GM18517 (cell line): ENCODE results near the gene IL16.
"Not testable (repeated sequence)": the region's sequence is repeated elsewhere in the genome, so short reads cannot be mapped to it uniquely, and the experiment has no call there.

ENCODE experiments used
- ATAC-seq: cut with Tn5 transposase; IDR thresholded peaks from one replicate; pipeline ENCODE4 v1.9.1; 2021; ENCODE audit warnings: mild to moderate bottlenecking, moderate library complexity; ENCODE audit not compliant: unreplicated experiment

Gene IL16

DNA sequence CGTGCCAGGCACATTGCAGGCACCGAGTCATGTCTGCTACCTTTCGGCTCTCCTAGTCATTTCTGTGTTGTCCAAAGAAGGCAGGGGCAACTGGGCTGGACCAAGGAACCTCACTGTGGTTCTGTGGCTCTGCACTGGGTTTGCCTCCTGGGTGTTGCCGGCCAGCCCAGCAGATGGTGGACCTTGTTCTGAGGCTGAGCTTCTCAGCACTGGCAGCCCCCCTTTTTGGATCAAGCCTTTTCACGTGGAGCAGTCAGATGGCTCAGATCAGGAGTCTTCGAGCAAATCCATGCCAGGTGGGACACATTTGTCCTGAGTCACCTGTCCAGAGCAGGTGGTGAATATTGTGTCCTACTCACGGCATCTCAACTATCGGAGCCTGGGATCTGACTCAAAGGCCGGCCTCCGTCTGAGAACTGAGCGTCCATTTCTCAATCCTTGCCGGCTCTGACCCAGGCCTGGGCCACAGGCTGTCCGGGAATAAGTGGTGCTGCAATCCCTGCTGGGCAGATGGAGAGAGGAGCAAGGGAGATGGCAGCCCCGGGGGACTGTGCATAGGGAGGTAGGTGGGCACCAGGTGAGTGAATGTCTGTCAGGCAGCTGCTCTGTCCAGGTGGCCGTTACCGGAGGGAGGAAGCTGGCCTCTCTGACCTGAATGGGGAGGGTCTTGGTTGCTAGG is at the start of gene IL16:
Gene IL16 (plus strand): TSS at position 304 of the 679 bp plus-strand sequence. CDS start 28,521 bp downstream, outside the sequence.
- no peak for ATAC-seq

DNA sequence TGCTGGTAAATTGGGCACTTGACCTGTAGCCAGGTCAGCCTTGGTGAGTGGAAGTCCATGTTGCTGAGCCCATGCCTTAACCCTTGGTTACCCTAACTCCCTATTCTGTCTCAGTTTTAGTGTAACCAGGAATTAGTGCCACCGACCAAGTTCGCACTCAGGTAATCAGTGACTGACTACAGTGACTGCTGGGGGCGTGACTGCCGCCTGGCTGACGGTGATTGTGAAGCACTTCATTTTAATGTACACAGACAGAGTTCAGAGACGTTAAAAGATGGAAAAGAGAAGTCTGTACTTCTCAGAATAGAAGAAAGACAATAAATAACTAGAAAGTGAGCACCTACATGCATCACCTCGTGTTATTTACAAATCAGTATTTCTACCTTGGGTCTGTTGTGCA is 45.3 kb upstream of the IL16 start:
- no peak for ATAC-seq

DNA sequence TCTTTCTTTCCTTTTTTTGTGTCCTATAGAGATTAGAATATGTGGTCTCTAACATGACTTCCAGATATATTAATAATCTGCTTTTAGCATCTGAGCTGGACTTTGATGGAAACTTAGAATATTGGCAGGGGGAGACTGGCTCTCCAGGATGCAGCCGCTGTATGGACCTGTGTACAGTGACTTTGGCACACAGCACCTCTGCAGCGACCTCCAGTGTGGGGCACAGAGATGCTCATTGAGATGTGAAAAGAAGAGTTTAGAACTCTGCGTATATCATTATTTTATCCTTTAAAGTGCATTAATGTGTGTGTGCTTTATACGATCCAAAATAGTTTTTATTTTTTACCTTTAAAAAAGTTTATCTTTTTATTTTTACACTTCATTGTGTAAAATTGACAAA is 44.3 kb upstream of the IL16 start:
- ATAC-seq, result no peak

DNA sequence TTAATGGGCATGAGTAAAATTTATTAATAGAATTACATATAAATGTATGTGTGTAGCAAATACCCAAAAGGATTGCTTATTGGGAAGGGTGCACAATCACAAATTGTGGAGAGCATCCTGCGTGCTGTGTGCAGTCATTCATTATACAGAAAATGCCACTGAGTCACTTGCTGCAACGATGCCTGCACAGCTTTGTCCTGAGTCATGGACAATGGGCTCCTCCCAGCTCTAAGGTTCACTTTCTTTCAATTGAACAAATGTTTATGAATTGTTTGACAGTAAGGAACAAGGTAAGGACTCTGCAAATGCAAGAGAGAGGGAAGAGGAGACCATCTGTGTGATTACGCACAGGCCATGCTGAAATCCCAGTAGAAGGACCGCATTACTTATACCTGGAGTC is 43.9 kb upstream of the IL16 start:
- ATAC-seq, result no peak

DNA sequence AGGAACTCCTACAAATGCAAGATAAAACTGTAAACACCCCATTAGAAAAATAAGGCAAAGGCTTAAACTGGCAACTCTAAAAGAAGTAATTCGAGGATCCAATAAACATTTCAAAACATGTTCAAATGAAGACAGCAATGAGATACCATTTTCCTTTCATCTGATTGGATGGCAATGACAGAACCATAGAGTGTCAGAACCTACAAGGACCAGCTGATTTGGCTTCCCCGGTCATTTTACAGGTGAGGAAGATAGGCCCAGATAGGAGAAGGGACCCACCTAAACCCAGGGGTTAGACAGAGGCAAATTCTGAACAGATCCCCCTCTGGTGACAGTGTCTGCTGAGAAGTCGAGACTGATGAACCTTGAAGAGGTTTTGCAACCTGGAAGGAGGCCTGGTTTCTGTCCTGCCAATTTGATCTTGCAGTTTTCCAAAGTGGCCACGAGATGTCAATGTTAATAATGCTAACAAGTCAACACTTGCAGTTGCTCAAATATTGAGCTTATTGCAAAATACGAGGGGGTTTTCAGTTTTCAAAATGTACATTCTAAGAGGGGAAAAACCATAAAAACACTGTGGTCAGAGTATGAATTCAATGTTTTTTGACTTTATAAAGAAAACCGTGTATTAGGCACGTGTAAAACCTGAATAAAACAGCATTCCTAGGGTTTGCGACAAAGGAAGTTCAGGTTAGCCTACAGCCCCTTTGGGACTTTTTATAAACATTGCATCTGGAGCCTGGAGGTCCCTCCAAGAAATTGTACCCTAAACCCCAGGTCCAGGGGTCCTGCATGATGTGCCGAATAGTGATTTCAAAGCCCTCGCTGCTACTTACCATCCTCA is 41.1 kb upstream of the IL16 start:
- no peak for ATAC-seq

DNA sequence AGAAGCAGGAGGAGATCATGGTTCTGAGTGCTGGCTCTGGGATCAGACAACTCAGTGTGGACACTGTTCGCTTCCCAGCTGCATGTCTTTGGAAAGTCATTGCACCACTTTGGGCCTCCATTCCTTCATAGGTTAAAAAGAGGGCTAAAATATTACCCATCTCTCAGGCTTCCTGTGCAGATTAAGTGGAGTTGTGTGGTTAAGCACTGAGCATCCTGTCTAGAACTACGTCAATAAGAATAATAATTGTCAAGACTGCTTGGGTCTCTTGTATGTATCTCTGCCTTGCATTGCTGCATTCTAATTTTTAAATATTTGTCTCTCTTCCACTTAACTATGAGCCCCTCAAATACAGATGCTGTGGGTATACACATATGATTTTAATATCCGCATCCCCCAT is 40.4 kb upstream of the IL16 start:
- no peak for ATAC-seq

DNA sequence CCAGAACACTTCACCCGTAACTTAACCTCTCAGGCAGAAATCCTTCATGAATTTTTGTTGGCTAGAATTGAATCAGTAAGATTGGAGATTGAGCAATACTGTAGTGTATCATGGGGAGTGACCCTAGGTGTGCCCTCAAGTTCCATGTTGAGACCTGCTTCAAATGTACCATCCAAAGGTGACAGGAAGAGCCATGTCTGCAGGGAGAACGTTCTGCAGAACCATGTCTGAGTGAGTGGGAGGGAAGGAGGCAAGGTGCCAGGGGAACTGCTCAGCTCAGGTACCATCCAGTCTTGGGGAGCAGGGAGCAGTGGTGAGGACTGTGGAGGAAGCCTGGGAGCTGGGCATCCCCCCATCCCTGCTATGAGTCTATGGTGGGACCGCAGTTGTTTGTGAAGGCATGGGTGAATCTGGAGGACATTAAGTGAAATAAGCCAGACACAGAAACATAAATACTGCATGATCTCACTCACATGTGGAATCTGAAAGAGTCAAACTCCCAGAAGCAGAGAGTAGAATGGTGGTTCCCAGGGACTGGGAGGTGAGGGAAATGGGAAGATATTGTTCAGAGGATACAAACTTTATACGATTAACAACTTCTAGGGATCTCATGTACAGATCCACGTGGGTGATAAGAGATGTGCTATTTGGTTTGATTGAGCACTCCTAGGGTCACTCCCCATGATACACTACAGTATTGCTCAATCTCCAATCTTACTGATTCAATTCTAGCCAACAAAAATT is 39.3 kb upstream of the IL16 start:
- ATAC-seq, result no peak

DNA sequence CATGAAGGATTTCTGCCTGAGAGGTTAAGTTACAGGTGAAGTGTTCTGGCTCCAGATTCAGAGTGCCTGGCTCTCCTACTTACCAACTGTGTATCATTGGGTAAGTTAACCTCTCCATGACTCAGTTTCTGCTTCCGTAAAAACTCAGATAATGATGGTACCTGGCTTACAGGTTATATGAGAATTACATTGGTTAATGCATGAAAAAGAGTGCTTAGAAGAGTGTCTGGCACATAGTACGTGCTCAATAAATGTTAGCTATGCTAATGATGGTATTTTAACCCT is 38.8 kb upstream of the IL16 start:
- no peak for ATAC-seq

DNA sequence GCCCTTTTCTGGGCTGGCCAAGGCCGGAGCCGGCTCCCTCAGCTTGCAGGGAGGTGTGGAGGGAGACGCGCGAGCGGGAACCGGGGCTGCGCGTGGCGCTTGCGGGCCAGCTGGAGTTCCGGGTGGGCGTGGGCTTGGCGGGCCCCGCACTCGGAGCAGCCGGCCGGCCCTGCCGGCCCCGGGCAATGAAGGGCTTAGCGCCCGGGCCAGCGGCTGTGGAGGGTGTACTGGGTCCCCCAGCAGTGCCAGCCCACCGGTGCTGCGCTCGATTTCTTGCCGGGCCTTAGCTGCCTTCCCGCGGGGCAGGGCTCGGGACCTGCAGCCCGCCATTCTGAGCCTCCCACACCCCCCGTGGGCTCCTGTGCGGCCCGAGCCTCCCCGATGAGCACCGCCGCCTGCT is 38.1 kb upstream of the IL16 start:
- not testable (repeated sequence) for ATAC-seq

DNA sequence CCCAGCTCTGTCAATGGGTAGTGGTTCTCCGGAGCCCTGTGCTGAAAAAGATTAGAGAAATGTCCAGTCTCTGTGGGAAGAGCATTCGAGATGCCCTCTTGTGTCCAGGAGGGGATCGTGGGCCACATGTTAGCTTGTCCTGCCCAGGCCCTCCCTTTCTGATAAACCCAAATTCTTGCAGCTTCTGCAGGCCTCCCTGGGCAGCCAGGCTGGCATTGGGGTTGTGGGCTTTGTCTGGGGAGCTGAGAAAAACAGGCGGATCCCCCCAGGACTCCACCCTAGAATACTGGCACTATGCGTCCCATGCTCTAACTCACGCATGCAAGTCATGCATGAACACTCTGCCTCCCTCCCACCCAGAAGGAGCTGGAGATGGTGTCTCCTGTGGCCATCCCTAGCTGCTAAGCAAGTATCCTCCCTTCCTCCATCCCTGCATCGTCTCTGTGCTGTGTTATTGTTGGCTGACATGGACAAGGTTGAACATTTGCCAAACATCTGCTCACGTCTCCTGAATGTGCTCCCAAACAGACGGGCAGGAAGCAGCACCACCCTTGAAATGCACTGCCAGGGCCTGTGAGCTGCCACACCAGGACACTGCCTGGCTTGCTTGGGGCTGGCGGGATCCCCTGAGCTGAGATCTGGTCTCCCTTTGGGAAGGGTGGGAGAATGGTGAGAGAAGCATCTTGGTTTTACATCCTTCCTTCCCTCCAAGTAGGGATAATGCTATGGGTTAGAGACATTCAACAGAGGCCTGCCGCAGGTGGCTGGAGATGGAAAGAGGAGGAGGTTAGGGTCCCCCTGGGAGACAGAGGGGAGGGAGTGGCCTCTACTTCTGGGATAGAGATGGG is 36.1 kb upstream of the IL16 start:
- ATAC-seq, result no peak

DNA sequence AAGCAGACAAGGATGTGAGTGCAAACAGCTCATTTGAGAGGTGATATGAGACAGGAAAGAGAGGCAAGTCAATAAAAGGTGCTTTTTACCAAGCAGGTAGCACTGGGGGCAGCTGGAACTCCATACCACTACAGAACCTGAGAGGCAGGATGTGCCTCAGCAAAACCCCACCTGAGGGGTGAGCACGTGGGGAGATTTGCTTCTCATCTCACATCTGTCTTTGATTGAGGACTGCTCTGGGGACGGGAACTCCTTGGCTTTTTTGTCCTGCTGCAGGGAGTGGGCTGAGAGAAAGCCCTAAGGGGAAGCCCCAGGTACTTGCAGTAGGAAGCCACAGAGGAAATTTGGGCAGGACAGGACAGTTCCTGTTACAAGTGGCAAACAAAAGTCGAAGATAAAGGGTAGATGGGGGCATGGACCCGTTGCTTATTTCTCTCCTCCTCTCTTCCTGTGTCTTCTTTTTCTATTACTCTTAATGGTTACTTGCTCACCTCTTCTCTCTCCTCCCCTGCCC is 35.5 kb upstream of the IL16 start:
- ATAC-seq, result no peak

DNA sequence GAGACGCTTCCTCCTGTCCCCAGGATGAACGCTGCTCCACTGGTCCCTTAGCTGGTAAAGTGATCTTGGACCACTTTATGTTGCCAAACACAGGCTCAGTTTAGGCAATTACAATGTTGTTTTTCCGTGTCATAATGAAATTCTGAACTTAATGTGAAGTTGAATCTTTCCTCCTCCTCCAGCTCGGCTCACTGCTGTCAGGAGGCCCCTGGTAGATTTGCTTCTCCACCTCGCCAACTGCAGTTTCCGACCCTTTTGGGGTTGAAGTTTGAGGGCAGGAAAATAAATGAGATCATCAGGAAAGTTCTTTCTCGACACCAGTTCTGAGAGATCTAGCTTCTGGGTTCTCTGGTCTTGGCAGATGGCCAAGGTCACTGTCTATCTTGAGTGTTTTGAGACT is 34.8 kb upstream of the IL16 start:
- ATAC-seq, result no peak

DNA sequence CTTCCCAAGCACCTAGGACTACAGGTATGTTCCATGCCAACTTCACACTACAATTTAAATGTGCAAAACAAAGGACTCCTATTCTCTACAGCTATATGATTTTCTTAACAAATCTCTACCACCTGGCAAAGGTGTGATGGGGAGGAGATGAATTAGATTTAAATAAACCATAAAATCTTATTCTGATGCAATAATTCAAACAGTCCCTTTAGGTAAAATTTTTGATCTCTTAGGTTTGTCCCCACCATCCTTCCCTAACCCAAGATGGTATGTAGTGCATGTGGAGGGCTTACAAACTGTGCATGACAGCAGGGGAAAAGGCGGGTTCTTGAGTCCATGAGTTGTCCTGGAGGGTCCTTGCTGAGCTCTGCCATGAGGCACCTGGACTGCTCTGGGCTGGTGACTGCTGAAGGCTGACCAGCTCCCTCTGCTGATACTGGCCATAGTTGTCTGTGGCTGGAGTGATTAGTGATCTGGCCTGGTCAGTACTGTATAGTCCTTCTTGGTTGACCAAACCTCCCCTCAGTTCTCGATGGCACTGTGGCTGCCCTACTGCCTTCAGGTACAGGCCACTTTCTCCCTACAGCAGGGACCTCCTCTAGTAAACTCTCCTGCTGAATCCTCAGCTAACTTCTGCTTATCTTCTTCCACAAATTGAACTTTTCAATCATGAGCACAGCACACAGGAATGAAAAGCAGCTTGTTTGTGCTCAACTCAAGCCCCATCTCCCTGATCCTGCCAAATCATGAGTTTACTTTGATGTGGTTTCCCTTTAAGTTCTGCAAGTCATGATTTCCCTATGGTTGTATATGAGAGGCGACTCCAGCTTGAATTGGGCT is 32.5 kb upstream of the IL16 start:
- ATAC-seq, result no peak

DNA sequence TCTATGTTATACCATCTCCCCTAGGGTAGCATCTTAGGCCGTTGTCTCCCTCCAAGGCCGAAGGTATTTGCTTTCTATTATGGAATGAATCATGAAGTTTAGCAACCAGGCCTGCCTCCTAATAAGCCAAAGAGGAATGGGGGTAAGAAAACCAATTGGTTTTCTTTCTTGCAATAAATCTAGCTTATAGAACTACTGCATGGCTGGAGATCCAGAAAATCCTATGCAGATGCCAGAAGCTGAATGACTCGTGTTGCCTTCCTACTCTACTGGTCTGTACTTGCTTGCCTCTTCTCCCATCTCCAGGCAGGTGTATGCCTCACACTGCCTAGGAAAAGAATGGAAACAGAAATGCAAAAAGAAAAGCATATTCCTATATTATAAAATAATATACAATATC is 31.1 kb upstream of the IL16 start:
- no peak for ATAC-seq

DNA sequence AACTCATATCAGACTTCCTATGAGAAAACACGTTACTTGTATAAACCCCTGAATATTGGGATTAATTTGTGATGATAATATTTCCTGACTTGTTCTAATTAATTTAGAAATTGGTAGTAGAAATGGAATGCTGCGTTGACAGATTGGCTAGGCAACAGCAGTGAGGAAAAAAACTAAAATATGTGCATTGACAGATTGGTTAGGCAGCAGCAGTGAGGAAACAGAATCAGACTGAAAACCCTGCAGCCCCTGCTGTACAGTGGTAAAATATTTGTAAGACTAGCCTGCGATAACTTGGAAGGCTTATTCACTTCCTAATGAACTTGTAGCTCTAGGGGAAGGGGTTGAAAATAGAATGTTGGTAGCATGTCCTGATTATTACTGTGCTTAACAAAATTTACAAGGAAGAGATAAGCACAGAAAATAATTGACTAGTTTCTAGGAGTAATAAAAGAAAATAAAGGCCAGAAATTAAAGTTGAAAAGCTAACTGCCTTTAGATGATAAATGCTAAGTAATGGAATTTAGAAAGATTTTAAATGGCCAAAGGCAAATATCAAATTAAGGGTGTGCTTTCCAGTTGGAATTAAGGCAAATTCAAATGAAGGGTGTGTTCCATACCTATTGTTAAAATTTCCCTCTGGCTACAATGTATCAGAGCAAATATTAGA is 29.9 kb upstream of the IL16 start:
- ATAC-seq, result no peak

DNA sequence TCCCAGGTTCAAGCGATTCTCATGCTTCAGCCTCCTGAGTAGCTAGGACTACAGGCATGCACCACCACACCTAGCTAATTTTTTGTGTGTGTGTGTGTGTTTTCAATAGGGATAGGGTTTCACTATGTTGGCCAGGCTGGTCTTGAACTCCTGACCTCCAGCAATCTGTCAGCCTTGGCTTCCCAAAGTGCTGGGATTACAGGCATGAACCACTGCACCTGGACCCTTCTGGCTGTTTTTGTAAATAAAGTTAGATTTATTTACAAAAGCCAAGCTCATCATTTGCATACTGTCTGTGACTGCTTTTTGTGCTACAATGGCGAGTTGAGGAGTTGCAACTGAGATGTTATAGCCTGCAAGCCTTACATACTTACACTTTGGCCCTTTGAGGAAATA is 28.6 kb upstream of the IL16 start:
- ATAC-seq, result no peak

DNA sequence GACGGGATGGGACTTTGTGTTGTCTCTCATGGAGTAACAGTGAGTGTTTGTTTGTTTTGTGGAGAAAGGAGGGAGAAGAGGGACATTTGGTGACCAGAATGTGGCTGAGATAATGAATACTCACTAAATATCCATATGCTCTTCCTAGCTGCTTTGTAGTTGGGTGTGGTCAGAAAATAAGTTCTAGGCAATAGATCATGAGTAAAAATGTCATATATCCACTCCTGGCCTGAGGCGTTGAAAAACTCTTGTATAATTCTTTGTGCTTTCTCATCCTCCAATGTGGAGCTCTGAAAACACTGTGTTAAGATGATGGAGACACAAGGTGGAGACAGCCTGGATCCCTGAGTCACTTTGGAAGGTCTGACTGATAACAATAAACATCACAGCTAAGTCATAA is 28.0 kb upstream of the IL16 start:
- ATAC-seq, result no peak

DNA sequence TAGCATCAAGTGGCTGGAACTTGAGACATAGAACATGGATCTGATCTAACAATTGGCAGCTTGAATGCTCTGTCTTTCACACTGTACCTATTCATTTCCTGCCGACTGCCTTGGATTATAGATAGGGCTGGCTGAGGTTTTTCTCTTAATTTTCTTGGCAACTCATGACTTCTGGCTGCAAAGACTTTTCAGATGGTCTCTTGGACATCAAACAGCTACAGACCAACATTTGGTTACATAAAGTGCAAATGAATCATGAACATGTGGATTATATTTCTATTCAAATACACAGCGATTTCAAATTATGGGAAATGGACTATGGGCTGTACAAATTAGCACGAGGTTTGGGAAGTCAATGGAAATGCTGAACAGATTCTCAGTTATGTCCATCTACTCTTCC is 26.2 kb upstream of the IL16 start:
- no peak for ATAC-seq

DNA sequence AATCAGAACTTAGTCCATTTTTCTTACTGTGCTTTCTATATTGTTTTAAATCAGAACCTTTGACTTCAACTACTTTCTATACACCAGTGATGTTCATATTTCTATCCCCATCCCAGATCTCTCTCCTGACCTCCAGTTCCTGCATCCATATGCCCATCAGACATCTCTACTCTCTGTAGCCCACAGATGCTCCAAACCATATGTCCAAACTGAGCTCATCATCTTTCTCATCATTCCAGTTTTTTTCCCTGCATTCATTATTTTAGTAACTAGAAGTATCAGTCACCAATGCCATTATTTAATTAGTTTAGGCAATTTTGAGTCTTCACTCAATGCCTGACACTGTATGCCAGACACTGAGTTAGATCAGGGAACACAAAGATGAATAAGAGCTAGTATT is 25.4 kb upstream of the IL16 start:
- no peak for ATAC-seq
